GM19438 (cell line): ENCODE measurements around the gene PCSK7.

Experiments
- ATAC-seq: cut with Tn5 transposase; IDR thresholded peaks from one replicate; pipeline ENCODE4 v1.9.1; 2021; ENCODE audit warnings: low read depth; ENCODE audit not compliant: unreplicated experiment

Gene PCSK7

DNA sequence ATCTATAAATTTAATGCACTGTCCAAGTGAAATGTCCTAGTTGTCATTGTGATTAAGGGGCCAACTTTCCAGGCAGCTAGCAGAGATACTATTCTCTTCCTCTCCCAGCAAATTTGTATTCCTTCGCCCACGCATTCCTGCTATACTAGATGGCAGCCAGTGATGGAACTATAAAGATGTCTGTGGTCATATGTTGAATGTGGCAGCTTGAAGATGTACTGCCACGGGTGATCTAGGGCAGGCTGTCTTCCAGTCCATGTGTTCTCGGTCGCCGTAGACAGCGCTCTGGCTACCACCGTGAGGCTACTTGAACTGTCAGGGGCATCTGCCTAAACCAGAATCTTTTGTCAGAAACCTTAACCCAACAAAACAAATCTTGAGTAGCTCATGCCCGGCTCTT lies 61.7 kb downstream of the PCSK7 start:
- no peak for ATAC-seq

DNA sequence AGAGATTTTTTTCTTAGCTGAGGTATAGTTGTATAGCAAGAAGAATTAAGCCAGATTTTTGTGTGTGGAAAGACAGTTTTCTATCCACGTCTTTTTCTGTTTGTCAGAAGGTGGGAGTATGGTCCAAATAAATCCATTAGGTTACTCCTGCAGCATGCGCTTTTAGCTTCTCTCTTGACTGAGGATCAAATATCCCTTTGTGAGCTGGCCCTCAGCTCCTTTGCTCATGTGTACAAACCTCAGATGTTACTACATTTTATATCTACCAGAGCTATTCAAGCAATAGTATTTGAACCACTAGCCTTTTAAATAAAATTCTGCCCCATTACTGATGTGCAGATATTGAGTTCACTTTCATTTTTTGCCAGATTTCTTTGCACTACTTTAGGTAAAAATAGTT lies 62.1 kb downstream of the PCSK7 start:
- no peak for ATAC-seq

DNA sequence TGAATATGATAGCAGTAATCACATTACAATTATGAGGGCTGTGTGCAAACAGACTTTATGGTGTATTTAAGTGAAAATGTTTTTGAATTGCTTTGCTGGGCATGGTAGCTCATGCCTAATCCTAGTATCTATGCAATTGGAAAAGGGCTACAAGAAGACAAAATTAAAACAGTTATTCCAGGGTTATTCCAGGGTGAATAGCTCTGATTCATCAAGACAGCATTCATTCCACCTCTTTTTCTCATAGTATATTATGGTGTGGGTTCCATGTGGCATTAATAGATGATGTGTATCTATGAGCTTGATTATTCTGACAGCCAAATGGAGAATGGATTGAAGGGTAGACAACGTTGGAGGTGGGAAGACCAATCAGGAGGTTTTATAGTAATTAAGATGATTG lies 65.4 kb downstream of the PCSK7 start:
- no peak for ATAC-seq

DNA sequence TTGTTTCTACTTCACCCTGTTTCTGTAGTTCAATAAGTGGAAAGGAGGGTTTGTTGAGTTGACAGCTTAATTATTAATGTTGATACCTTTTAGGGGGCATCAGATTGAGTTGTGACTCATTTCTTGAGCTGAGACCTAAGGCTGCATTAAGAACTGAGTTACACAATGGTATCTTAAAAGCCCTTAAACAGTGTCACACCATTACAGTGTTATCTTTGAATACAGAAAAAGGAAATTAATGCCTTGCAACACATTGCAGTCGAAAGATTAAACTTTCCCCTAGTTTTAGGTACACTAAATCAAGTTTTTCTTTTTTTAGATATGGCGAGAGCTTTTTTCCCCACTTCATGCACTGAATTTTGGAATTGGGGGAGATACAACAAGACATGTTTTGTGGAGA lies 71.0 kb downstream of the PCSK7 start:
- ATAC-seq = no peak

DNA sequence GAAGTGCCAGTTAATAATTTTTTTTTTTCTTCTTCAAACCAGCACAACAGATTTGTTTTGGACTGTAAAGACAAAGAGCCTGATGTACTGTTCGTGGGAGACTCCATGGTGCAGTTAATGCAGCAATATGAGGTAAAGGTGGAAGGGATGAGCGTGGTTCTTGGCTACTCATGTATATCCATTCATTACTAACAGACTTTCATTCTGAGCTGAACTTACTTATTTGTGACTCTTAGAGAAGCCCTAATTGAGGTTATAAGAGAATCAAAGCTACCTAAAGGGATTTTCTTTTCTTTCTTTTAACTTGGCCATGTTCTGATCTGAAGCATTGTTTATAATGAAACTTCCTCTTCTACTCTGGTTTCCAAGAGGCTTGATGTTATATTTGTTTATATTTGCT lies 72.0 kb downstream of the PCSK7 start:
- no peak for ATAC-seq

DNA sequence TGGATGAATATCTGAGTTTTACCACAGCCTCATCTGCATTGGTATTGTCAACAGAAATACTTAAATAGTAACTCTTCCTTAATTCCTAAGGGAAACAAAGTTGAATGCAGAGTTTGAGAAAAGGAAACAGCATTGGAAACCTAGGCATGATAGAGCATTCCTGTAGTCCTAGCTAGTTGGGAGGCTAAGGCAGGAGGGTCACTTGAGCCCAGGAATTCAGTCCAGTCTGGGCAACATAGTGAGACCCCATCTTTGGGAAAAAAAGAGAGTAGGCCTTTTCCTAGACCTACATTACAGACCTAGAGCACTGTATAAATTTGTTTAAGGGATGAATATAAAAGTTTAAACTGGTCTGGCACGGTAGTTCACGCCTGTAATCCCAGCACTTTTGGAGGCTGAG lies 74.4 kb downstream of the PCSK7 start:
- no peak for ATAC-seq

DNA sequence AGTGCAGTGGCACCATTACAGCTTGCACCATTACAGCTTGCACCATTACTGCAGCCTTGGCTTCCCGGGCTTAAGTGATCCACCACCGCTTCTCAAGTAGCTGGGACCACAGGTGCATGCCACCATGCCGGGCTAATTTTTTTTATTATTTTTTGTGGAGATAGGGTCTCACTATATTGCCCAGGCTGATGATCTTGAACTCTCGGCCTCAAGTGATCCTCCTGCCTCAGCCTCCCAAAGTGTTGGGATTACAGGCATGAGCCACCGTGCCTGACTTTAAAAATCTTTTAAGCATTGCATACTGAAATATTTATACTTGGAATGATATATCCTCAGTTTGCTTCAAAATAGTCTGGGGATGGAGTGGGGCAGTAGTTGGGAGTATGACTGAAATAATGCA lies 77.4 kb downstream of the PCSK7 start:
- ATAC-seq = no peak
